HEK293 (cell line): ENCODE data around the gene IRAK4.
A peak's percentile ranks its signal among the peaks of the same experiment; 100 is the strongest.

Experiments used
- KLF9 ChIP-seq: fragments of 450-650 bp; formaldehyde crosslinking; IDR thresholded peaks from 2 replicates; pipeline ENCODE4 v1.5.1; 2016; ENCODE audit warnings: missing biosample characterization, missing genetic modification characterization, low read depth
- REST ChIP-seq: fragments of 450-650 bp; formaldehyde crosslinking; IDR thresholded peaks from 2 replicates; pipeline ENCODE4 v1.5.1; 2016; ENCODE audit warnings: missing biosample characterization, missing genetic modification characterization
- SETDB1 ChIP-seq: IDR thresholded peaks from one replicate; pipeline ENCODE4 v1.6.1; 2017; ENCODE audit warnings: mild to moderate bottlenecking, low read length, moderate library complexity, mixed read lengths; ENCODE audit not compliant: insufficient read length
- ZBTB20 ChIP-seq: fragments of 450-650 bp; formaldehyde crosslinking; IDR thresholded peaks from 2 replicates; pipeline ENCODE4 v1.5.1; 2016; ENCODE audit warnings: missing biosample characterization, missing genetic modification characterization
- ZBTB8A ChIP-seq: fragments of 450-650 bp; formaldehyde crosslinking; IDR thresholded peaks from 2 replicates; pipeline ENCODE4 v1.5.1; 2016; ENCODE audit warnings: missing biosample characterization, missing genetic modification characterization
- ZFP41 ChIP-seq: fragments of 450-650 bp; formaldehyde crosslinking; IDR thresholded peaks from 2 replicates; pipeline ENCODE4 v1.5.1; 2016; ENCODE audit warnings: missing biosample characterization, missing genetic modification characterization, borderline replicate concordance
- ZNF223 ChIP-seq: fragments of 450-650 bp; formaldehyde crosslinking; IDR thresholded peaks from 2 replicates; pipeline ENCODE4 v1.5.1; 2016; ENCODE audit warnings: missing biosample characterization, missing genetic modification characterization
- ZNF23 ChIP-seq: fragments of 450-650 bp; formaldehyde crosslinking; IDR thresholded peaks from 2 replicates; pipeline ENCODE4 v1.5.1; 2016; ENCODE audit warnings: missing biosample characterization, missing genetic modification characterization, borderline replicate concordance
- ZNF324 ChIP-seq: fragments of 450-650 bp; formaldehyde crosslinking; IDR thresholded peaks from 2 replicates; pipeline ENCODE4 v1.5.1; 2016; ENCODE audit warnings: missing biosample characterization, missing genetic modification characterization
- ZNF394 ChIP-seq: fragments of 450-650 bp; formaldehyde crosslinking; IDR thresholded peaks from 2 replicates; pipeline ENCODE4 v1.5.1; 2016; ENCODE audit warnings: missing biosample characterization, missing genetic modification characterization, mild to moderate bottlenecking, moderate library complexity, borderline replicate concordance
- ZNF501 ChIP-seq: fragments of 450-650 bp; formaldehyde crosslinking; IDR thresholded peaks from 2 replicates; pipeline ENCODE4 v1.5.1; 2016; ENCODE audit warnings: missing biosample characterization, missing genetic modification characterization
- ZNF514 ChIP-seq: fragments of 450-650 bp; formaldehyde crosslinking; IDR thresholded peaks from 2 replicates; pipeline ENCODE4 v1.5.1; 2016; ENCODE audit warnings: missing biosample characterization, missing genetic modification characterization
- ZNF621 ChIP-seq: fragments of 450-650 bp; formaldehyde crosslinking; IDR thresholded peaks from 2 replicates; pipeline ENCODE4 v1.5.1; 2017; ENCODE audit warnings: missing biosample characterization, missing genetic modification characterization
- ZNF701 ChIP-seq: fragments of 450-650 bp; formaldehyde crosslinking; IDR thresholded peaks from 2 replicates; pipeline ENCODE4 v1.5.1; 2016; ENCODE audit warnings: missing biosample characterization, missing genetic modification characterization
- ZNF704 ChIP-seq: fragments of 450-650 bp; formaldehyde crosslinking; IDR thresholded peaks from 2 replicates; pipeline ENCODE4 v1.5.1; 2016; ENCODE audit warnings: missing biosample characterization, missing genetic modification characterization
- ZNF777 ChIP-seq: fragments of 450-650 bp; formaldehyde crosslinking; IDR thresholded peaks from 2 replicates; pipeline ENCODE4 v1.5.1; 2017; ENCODE audit warnings: missing biosample characterization, missing genetic modification characterization, borderline replicate concordance
- TF ChIP-seq, protein P1 (sequence below): fragments of 450-650 bp; formaldehyde crosslinking; IDR thresholded peaks from 2 replicates; pipeline ENCODE4 v1.5.1; 2016; ENCODE audit warnings: missing biosample characterization, missing genetic modification characterization
- TF ChIP-seq, protein P2 (sequence below): fragments of 450-650 bp; formaldehyde crosslinking; IDR thresholded peaks from 2 replicates; pipeline ENCODE4 v1.5.1; 2016; ENCODE audit warnings: missing biosample characterization, missing genetic modification characterization
- TF ChIP-seq, protein P3 (sequence below): sonication (generic); formaldehyde crosslinking; IDR thresholded peaks from 2 replicates; pipeline ENCODE4 v1.8.1; 2022; ENCODE audit warnings: mild to moderate bottlenecking, moderate library complexity, missing genetic modification reagents
- TF ChIP-seq, protein P4 (sequence below): fragments of 450-650 bp; formaldehyde crosslinking; IDR thresholded peaks from 2 replicates; pipeline ENCODE4 v1.5.1; 2016; ENCODE audit warnings: missing biosample characterization, missing genetic modification characterization

The IRAK4 gene

GRCh38 chr12:43805860-43806736, 47.3 kb downstream of the IRAK4 start, which contains the start of gene TWF1 (continued):
- TF ChIP-seq ZNF394 (tag by site-specific recombination) (no peak; the same call in 1 of the 2 replicates), SETDB1 (no peak), ZFP41 (no peak), ZNF501 (tag by site-specific recombination) (peak; percentile 18), ZBTB8A (tag by site-specific recombination) (peak; percentile 90), ZNF324 (no peak), ZNF514 (tag by site-specific recombination) (no peak), KLF9 (tag by site-specific recombination) (peak; percentile 91), REST (tag by site-specific recombination) (no peak), ZNF704 (no peak), ZNF23 (tag by site-specific recombination) (no peak), ZBTB20 (tag by site-specific recombination) (peak; percentile 97), ZNF621 (tag by site-specific recombination) (no peak), ZNF223 (tag by site-specific recombination) (no peak), ZNF777 (tag by site-specific recombination) (peak; percentile 13; the same call in 1 of the 2 replicates), ZNF701 (no peak)
- TF ChIP-seq, protein P1, sequence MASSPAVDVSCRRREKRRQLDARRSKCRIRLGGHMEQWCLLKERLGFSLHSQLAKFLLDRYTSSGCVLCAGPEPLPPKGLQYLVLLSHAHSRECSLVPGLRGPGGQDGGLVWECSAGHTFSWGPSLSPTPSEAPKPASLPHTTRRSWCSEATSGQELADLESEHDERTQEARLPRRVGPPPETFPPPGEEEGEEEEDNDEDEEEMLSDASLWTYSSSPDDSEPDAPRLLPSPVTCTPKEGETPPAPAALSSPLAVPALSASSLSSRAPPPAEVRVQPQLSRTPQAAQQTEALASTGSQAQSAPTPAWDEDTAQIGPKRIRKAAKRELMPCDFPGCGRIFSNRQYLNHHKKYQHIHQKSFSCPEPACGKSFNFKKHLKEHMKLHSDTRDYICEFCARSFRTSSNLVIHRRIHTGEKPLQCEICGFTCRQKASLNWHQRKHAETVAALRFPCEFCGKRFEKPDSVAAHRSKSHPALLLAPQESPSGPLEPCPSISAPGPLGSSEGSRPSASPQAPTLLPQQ (tag by site-specific recombination), result peak; percentile 59; the same call in 1 of the 2 replicates
- TF ChIP-seq, protein P2, sequence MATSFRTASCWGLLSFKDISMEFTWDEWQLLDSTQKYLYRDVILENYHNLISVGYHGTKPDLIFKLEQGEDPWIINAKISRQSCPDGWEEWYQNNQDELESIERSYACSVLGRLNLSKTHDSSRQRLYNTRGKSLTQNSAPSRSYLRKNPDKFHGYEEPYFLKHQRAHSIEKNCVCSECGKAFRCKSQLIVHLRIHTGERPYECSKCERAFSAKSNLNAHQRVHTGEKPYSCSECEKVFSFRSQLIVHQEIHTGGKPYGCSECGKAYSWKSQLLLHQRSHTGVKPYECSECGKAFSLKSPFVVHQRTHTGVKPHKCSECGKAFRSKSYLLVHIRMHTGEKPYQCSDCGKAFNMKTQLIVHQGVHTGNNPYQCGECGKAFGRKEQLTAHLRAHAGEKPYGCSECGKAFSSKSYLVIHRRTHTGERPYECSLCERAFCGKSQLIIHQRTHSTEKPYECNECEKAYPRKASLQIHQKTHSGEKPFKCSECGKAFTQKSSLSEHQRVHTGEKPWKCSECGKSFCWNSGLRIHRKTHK (tag by site-specific recombination), result no peak
- TF ChIP-seq, protein P3, sequence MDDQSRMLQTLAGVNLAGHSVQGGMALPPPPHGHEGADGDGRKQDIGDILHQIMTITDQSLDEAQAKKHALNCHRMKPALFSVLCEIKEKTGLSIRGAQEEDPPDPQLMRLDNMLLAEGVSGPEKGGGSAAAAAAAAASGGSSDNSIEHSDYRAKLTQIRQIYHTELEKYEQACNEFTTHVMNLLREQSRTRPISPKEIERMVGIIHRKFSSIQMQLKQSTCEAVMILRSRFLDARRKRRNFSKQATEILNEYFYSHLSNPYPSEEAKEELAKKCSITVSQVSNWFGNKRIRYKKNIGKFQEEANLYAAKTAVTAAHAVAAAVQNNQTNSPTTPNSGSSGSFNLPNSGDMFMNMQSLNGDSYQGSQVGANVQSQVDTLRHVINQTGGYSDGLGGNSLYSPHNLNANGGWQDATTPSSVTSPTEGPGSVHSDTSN (CRISPR knock-in tag), result peak; percentile 76; the same call in 1 of the 2 replicates
- TF ChIP-seq, protein P4, sequence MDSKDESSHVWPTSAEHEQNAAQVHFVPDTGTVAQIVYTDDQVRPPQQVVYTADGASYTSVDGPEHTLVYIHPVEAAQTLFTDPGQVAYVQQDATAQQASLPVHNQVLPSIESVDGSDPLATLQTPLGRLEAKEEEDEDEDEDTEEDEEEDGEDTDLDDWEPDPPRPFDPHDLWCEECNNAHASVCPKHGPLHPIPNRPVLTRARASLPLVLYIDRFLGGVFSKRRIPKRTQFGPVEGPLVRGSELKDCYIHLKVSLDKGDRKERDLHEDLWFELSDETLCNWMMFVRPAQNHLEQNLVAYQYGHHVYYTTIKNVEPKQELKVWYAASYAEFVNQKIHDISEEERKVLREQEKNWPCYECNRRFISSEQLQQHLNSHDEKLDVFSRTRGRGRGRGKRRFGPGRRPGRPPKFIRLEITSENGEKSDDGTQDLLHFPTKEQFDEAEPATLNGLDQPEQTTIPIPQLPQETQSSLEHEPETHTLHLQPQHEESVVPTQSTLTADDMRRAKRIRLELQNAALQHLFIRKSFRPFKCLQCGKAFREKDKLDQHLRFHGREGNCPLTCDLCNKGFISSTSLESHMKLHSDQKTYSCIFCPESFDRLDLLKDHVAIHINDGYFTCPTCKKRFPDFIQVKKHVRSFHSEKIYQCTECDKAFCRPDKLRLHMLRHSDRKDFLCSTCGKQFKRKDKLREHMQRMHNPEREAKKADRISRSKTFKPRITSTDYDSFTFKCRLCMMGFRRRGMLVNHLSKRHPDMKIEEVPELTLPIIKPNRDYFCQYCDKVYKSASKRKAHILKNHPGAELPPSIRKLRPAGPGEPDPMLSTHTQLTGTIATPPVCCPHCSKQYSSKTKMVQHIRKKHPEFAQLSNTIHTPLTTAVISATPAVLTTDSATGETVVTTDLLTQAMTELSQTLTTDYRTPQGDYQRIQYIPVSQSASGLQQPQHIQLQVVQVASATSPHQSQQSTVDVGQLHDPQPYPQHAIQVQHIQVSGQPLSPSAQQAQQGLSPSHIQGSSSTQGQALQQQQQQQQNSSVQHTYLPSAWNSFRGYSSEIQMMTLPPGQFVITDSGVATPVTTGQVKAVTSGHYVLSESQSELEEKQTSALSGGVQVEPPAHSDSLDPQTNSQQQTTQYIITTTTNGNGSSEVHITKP (tag by site-specific recombination), result peak; percentile 96
